HUDEP-2 (cell line): Measurements from ENCODE around the gene CALML3.

Experiments
- DNase-seq, 76 experiments: peaks; one replicate each; lab custom pipeline; 2025; ENCODE audit not compliant: unreplicated experiment in 76 of 76; lab: John Stamatoyannopoulos, UW

The CALML3 gene

GRCh38 chr10:5565671-5566581 is 41.2 kb downstream of the CALML3 start:
- no peak for DNase-seq

- DNase-seq = no peak
Observed at GRCh38 chr10:5566614-5567013, 41.9 kb downstream of the CALML3 start.

DNA sequence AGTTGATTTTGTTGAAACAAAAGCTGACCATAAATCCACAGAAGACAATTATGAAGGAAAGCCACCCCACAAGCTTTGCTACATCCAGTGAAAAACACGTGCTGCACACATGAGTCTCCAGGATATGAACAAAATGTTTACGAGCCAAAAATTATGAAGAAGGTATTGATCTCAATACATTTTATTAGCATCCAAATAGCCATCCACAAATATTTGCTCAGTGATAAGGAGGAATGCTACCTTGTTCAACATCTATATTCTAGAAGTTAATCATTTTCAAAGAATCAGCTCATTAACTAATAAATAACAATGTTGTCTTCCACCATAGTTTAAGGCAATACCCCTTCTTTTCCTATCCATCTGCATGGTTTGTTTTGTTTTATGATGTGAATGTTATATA is 42.7 kb downstream of the CALML3 start:
- DNase-seq = no peak

GRCh38 chr10:5568984-5569383 is 44.2 kb downstream of the CALML3 start:
- DNase-seq = no peak

DNA sequence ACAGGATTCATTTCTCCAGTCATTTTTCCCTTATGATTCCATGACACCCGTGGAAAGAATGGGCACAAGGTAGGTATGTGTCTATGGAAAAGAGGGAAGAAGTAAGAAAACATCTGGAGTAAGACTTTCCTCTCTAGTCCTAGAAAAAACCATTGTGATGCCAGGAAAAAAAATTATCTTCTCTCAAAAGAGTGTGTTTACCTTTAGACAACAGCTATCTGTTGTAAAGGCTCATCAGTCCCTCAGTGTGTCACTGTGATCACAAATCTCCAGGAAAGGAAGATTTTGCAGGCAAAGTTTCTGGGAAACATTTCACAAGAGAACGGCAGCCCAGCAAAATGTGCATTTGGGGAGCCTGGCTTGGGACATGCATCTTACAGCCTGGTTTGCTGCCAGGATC is 44.8 kb downstream of the CALML3 start:
- DNase-seq = no peak

GRCh38 chr10:5570007-5570655 is 45.4 kb downstream of the CALML3 start:
- no peak for DNase-seq

- DNase-seq = no peak
Observed at GRCh38 chr10:5570979-5571810, 46.4 kb downstream of the CALML3 start.

GRCh38 chr10:5571826-5572225 is 47.1 kb downstream of the CALML3 start:
- no peak for DNase-seq

DNA sequence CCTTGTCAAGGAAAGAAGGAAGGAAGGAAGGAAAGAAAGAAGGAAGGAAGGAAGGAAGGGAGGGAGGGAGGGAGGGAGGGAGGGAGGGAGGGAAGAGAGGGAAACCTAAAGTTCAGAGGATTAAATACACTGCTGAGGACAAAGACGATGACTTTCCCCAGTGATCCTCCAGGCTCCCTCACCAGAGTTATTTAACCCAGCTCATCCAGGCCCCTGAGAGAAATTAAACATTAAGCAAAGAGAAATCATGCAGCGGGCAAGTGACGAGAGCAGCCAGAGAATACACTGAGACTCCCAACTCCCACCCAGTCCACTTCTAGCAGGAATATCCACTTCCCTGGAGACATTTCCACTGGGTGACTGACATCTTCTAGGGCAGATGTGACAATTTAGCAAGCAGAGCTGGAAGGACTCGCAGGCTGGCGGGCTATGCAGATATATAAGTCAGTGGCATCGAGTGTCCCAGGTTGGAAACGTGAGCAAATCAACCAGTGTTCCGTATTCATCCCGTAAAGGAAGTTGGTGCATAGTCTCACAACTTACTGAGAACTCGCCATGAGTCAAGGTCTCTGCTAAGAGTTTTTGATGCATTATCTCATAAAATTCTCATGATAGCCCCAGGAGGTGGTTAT is 48.7 kb downstream of the CALML3 start:
- DNase-seq = no peak

DNA sequence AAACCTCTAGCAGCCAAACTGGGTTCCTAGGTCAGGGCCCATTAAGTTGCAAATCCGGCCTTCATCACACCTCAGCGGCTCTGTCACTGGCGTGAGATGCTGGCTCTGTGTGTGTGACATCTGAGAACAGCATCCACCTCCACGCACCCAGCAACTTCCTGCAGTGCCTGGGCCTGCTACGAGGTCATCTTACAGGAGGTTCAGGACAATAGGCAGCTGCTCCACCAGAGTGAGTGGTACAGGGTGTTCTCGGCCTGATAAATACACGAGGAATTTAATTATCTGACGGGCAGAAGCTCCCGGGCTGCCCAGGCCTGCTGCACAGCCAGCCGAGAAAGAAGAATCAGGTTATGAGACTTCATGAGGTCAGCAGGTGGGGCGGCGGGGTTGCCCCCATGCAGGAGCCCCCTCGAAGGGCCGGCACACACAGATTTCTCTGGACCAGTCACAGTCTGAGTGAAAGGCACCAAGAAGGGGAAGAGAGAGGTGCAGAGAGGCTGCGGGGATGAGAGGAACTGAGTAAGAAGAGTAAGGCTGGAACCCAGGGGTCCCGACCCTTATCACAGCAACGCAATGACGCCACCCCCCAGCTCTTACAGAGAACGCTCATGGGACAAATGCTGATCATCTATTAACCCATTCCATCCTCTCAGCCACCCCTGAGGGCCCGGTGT is 49.3 kb downstream of the CALML3 start:
- no peak for DNase-seq

DNA sequence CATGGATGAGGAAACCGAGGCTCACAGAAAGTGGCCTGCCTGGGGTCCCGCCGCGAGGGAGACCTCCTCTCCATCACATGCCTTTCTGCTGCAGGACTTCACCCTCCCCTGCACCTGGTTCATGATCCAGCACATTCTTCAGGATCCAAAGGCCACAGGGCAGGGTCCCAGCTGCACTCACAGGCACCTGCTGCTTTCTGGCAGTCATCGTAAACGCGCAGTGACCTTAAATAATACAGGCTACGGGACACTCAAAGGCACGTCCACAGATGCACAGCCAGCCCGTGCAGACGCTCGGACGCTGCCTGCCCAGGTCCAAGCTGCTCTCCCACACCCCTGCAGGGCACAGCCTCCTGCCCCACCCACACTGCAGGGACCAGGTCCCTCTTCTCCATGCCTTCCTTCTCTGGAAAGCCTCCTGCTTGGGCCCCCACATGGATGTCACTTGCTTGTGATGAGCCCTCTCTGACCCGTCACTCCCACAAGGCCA is 49.9 kb downstream of the CALML3 start:
- DNase-seq = no peak

DNA sequence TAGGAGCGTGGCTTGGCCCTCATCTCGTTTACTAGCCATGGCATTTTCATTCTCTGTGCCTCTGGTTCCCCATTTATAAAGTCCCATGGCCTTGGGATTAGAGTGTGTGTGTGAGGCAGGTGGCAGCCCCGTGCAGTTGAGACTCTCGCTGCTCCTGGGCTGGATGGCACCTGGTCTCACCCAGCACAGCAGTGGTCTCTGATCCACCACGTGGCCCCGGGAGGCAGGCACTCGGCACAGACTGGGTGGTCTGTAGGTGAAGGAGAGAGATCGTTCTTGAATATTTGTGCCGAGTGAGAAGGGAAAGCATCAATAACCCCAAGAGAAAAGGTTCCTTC is 50.4 kb downstream of the CALML3 start:
- DNase-seq = no peak

DNA sequence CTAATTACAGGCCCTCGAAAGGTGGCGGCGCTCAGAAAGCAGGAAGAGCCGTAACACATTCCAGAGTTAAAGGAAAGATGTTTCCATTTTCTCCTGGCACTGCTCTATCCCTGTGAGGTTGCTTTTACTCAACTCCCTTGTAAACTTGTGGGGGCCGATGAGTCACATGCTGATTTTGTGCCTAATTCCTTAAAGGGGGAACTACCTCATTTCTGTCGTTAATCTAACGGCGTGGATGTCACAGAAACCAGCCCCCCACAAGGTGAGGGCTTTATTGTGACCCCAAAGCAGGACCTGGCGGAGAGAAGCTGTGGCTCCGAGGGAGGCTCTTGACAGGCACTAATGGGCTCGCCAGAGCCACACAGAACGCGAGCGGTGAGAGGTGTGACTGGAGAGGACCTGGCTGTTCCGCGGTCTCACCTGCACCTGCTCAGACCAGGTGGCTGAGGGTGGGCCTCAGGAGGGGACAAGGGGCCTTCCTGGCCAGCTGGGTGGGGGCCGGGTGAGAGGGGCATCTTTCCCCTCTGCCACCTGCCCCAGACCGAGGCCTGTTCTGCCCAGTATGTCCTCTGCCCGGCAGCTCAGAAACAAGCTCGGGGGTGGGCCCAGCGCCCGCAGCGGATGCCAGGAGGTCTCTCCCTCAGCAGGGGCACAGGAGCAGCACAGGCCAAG is 50.9 kb downstream of the CALML3 start:
- no peak for DNase-seq

DNA sequence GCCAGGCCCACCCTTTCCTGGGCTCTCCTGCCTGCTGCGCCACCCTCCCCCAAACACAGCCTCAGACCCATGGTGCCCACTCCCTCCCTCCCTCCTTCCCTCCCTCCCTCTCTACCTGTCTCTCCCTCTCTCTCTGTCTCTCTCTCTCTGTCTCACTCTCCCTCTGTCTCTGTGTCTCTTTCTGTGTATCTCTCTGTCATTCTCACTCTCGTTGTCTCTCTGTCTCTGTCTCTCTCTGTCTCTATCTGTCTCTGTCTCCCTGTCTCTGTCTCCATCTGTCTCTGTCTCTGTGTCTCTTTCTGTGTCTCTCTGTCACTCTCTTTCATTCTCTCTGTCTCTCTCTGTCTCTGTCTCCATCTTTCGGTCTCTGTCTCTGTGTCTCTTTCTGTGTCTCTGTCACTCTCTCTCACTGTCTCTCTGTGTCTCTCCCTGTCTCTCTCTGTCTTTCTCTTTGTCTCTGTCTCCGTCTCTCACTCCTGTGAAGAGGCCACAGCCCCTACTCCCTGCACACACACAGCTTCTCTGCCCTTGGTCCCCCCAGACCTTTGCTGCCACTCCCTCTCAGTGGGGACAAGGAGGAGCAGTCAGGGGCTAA is 51.5 kb downstream of the CALML3 start:
- no peak for DNase-seq
